ENCODE measurements around the gene KRTCAP2. TPM values are rescaled to one million over a fixed set of nuclear protein-coding genes. Genes with fewer than 3 reads are reported as not detected.

The KRTCAP2 gene
- total RNA-seq, 1 donor from 2014 or later: 128 TPM

DNA sequence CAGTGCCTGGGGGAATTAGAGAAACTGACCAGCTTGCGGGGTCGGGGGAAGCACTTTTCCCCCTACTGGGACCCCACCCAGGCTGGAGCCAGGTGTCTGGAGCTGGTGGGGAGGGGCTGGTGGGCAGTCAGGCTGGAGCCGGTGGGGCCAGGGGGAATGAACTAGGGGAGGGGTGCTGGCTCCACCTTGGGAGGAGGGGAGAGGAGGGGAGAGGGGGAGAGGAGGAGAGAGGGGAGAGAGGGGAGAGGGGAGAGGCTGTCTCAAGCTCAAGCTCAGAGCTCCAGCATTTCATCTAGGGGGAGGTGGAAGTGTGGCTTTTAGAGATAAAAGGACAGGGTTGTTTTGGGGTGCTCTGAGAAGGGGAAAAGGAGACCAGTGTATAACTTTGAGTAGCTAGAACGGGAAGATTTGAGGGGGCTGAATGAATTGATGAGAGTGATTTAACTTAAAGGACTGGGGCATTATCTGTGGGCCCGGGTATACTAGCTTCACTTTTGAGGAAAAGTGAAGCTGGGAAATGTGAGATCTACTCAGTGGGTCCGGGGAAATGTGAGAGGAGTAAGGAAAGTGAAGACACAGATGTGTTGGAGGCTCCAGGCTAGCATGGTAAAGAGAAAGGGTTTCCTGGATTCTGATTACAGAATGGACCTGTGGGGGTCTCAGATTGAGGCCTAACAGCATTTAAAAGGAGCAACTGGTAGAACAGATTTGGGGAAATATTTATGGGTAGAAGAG lies 42.7 kb downstream of the KRTCAP2 start:
- DNase-seq: peak; percentile 15

DNA sequence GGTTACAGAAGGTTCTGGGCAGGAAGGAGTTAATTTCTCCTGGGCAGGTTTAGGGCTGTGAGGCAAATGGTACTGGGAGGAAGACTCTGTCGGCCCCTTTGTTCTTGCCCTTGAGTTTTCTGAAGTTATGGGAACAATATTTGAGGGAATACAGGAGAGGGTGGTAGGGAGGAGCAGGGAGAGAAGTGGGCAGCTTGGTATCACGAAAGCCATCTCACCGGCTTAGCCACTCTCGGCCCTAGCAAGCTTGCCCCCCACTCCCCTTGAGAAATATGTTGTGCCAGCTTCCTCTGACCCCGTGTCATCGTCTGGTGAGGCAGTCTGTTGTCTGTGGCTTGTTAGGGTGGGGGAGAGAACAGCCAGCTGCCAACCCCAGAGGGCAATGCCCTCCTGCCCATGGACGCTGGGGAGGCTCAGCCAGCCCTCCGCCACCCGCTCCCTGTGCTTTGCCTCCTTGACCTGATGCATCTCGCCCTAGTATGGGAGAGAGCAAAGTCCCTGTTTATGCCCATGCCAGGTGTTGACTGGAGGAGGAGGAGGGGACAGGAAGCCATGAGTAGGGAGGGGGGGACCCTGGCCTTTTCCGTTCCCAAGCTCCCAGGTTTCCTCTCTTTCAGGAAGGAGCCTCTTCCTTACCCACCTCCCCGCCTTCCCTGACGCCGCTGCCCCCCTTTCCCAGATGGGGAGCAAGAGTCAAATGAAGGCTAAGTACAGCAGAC lies 44.2 kb downstream of the KRTCAP2 start:
- DNase-seq: peak; percentile 95

DNA sequence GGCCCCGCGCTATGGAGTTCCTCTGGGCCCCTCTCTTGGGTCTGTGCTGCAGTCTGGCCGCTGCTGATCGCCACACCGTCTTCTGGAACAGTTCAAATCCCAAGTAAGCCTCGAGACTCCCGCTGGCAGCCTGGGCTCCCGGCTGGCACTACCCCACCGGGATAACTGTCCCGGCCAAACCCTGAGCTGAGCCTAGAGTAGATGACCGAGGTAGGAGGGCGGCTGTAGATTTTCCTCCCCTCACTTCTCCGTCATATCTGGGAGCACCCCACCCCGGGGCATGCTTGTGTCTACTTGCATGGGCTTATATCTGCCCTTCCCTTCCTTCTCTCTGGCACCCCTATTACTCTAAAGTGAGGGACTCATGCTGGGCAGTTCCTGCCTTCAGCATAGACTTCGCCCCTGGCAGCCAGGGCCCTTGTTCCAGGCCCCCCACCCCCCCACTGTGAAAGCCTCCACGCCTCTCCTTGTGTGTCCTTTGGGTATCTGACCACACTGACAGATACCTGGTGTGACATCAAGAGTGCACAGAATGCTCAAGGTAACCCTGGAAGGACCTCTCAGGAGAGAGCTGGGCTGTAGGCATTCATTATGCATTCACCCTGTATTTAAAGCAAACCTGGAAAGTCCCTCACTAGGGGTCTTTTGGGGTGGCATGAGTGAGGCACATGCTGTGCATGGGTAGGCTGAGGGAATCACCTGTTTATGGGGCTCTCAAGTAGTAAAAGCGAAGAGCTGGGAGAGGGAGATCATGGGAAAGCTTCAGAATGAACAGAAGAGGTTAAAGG lies 44.9 kb downstream of the KRTCAP2 start:
- DNase-seq: peak; percentile 26

DNA sequence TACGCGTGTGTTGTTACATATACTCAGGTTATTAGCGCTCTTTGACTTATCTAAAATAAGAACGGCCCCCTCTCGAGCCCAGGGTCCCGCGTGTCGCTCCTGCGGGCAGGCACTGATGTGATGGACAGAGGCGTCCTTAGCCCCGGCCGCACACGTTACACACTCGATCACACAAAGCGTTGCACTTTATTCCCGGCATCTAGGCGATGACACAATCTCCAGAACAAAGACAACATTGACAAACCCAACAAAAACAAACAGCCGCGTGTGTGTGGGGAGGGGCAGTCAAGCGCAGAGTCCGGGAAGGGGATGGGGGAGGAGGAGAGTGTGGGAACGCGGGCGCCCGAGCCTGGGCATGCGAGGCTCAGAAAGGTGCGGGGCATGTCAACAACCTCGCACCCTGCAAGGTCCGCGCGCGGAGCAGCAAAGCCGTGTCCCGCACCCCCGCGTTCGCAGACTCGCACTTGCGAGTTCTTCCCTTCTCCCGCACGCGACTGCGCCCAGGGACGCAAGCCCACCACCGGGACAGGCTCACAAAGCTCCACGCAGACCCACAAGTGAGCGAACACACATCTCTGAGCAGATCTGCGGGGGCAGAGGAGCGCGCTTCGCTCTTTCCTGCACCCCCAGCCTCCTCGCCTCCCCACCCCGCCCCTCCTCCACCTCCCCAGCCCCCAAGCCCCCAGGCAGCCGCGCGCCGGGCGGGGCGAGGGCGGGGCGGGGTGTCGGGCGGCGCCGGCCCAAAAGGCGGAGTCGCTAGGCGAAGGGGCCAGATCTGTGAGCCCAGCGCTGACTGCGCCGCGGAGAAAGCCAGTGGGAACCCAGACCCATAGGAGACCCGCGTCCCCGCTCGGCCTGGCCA lies 45.8 kb downstream of the KRTCAP2 start, which contains the start of gene EFNA1:
EFNA1 (plus strand) TSS at position 772 of the 862 bp plus-strand sequence. CDS start 102 bp downstream, outside the sequence.
- DNase-seq: peak; percentile 91

DNA sequence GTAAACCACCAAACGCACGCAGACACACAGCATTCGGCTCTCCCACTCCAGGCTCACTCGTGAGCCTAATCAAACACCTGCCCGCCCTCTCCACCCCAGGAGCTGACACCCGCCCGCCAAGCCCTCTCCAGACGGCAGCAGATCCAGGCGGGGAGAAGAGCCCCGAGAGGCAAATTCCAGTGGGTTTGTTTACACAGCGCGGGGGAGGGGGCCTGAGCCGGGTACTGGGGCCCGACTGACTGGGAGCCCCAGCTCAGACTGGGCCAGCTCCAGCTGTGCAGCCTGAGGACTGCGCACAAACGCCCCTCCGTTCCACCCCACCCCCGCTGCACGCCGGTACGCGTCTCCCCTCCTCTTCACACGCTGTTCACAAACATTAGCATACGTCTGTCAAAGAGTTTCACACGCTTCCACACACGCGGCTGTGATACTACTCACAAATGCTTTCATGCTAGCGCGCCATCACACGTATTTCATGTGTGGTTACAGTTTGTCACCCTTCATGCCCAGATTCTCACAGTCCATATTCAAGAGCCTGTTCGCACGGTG lies 46.5 kb downstream of the KRTCAP2 start:
- peak; percentile 76 for DNase-seq

GRCh38 chr1:155125946-155126555 lies 47.1 kb downstream of the KRTCAP2 start:
- peak; percentile 70 for DNase-seq

- DNase-seq: peak; percentile 32
Observed at GRCh38 chr1:155125511-155125945, 47.6 kb downstream of the KRTCAP2 start.

- DNase-seq: peak; percentile 88
Observed at GRCh38 chr1:155124503-155125463, 48.3 kb downstream of the KRTCAP2 start.

- DNase-seq: peak; percentile 81
Observed at GRCh38 chr1:155123801-155124200, 49.3 kb downstream of the KRTCAP2 start.

GRCh38 chr1:155122308-155122707 lies 50.8 kb downstream of the KRTCAP2 start:
- DNase-seq: no peak

DNA sequence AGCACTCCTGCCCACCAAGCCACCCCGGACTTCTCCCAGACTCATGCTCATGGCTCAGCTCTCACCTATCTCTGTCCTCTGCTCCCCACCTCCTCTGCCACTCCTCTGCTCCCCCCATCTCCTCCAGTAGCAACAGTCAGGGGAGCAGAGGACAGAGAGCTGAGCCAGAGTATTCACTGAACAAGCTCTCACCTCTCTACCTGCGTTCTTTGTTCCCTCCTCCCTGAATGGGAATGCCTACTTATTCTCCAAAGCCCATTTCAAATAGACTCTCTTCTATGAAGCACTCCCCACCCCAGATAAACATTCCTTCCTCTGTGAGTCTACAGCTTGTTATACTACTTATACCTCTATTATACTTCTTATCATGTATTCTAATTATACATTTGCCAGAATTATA lies 51.9 kb downstream of the KRTCAP2 start:
- DNase-seq: no peak

DNA sequence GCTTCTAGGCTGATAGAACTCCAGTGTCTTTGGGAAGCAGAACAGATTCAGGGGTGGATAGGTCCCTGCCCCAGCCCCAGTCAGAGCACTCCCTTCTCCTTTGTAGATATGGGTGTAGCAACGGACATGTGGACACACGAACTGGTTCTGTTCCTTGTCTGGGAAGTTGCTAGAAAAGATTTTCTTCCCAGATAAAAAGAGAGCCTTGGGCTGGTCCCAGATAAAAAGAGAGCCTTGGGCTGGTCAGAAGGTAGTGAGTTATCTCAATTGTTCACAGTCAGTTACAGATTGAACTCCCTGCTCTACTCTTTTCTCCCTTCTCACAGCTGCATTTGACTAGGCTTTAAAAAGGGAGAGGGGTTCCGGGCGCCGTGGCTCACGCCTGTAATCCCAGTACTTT lies 52.9 kb downstream of the KRTCAP2 start:
- no peak for DNase-seq

Other genes starting within 250 kb of the KRTCAP2 start
- 6.5 and 9.4 TPM in 2 replicates for gene PMVK, start 236.6 kb downstream of the KRTCAP2 start, total RNA-seq
- gene PBXIP1, start 217.2 kb downstream of the KRTCAP2 start, total RNA-seq: 110 and 126 TPM in 2 replicates
- gene PYGO2, start 211.5 kb downstream of the KRTCAP2 start, total RNA-seq: 7.1 and 10.0 TPM in 2 replicates
- gene SHC1, start 202.6 kb downstream of the KRTCAP2 start, total RNA-seq: 337 and 534 TPM in 2 replicates
- 49.0 and 89.3 TPM in 2 replicates for gene CKS1B, start 198.6 kb downstream of the KRTCAP2 start, total RNA-seq
- gene FLAD1, start 190.0 kb downstream of the KRTCAP2 start, total RNA-seq: 17.8 and 27.1 TPM in 2 replicates
- gene LENEP, start 179.7 kb downstream of the KRTCAP2 start, total RNA-seq: not detected in 2 replicates
- 16.1 and 16.2 TPM in 2 replicates for gene ZBTB7B, start 170.5 kb downstream of the KRTCAP2 start, total RNA-seq
- 0.17 and 0.70 TPM in 2 replicates for gene DCST2, start 139.5 kb downstream of the KRTCAP2 start, total RNA-seq
- gene DCST1, start 139.5 kb downstream of the KRTCAP2 start, total RNA-seq: not detected in 2 replicates
- gene ADAM15, start 122.0 kb downstream of the KRTCAP2 start, total RNA-seq: 289 and 307 TPM in 2 replicates
- gene EFNA4, start 109.6 kb downstream of the KRTCAP2 start, total RNA-seq: 9.5 and 15.7 TPM in 2 replicates
- 1.9 and 2.2 TPM in 2 replicates for gene EFNA3, start 94.5 kb downstream of the KRTCAP2 start, total RNA-seq
- gene EFNA1, start 45.4 kb downstream of the KRTCAP2 start, total RNA-seq: 119 and 138 TPM in 2 replicates
- 26.2 and 27.1 TPM in 2 replicates for gene SLC50A1, start 37.5 kb downstream of the KRTCAP2 start, total RNA-seq
- 16.1 and 41.4 TPM in 2 replicates for gene DPM3, start 32.8 kb downstream of the KRTCAP2 start, total RNA-seq
- gene TRIM46, start 545 bp upstream of the KRTCAP2 start, total RNA-seq: 4.1 and 4.7 TPM in 2 replicates
- gene THBS3, start 34.6 kb upstream of the KRTCAP2 start, total RNA-seq: 15.9 and 16.2 TPM in 2 replicates
- 49.3 and 50.2 TPM in 2 replicates for gene MTX1, start 35.4 kb upstream of the KRTCAP2 start, total RNA-seq
- 6.5 and 12.3 TPM in 2 replicates for gene ENTREP3, start 82.2 kb upstream of the KRTCAP2 start, total RNA-seq
- gene SCAMP3, start 89.1 kb upstream of the KRTCAP2 start, total RNA-seq: 38.3 and 46.3 TPM in 2 replicates
- 24.5 and 35.9 TPM in 2 replicates for gene CLK2, start 100.2 kb upstream of the KRTCAP2 start, total RNA-seq
- 0.84 and 0.85 TPM in 2 replicates for gene HCN3, start 104.2 kb upstream of the KRTCAP2 start, total RNA-seq
- 0.05 TPM in 1 of 2 replicates, not detected in the other for gene PKLR, start 128.1 kb upstream of the KRTCAP2 start, total RNA-seq
- 452 and 512 TPM in 2 replicates for gene FDPS, start 135.6 kb upstream of the KRTCAP2 start, total RNA-seq
- gene RUSC1, start 147.6 kb upstream of the KRTCAP2 start, total RNA-seq: 13.8 and 22.2 TPM in 2 replicates